Psoas muscle (tissue), 8 donors: ENCODE data around the gene ROBO1. TPM values are rescaled to one million over a fixed set of nuclear protein-coding genes. Genes with fewer than 3 reads are reported as not detected.

ENCODE experiments used
- ATAC-seq, 4 donors: fragments of 200-7000 bp; cut with Tn5 transposase; one replicate each; pipeline ENCODE4 v1.9.1; 2020; ENCODE audit warnings: moderate library complexity in 3 of 4, mild to moderate bottlenecking in 2 of 4
- DNase-seq, 2 donors: peaks; one replicate each; pipeline ENCODE4 v3.0.0-alpha.2; 2020
- H3K27ac ChIP-seq: fragments of 200-600 bp; one replicate; pipeline ENCODE4 v1.8.0; 2022
- H3K27me3 ChIP-seq, 3 donors: fragments of 200-600 bp in 1 of 3; one replicate each; pipeline versions ENCODE4 v1.6.1 to v1.8.0; 2013 to 2022; ENCODE audit warnings: low read length in 2 of 3, mild to moderate bottlenecking in 2 of 3, moderate library complexity in 1 of 3; ENCODE audit not compliant: insufficient read depth in 3 of 3
- H3K36me3 ChIP-seq, 2 donors: fragments of 200-600 bp in 1 of 2; one replicate each; pipeline versions ENCODE4 v1.6.1 to v1.8.0; 2013 to 2022; ENCODE audit warnings: low read depth in 1 of 2, mild to moderate bottlenecking in 1 of 2, moderate library complexity in 1 of 2; ENCODE audit not compliant: insufficient read depth in 1 of 2
- H3K4me1 ChIP-seq: fragments of 200-600 bp; one replicate; pipeline ENCODE4 v1.8.0; 2022
- H3K4me3 ChIP-seq: fragments of 200-600 bp; one replicate; pipeline ENCODE4 v1.8.0; 2022; ENCODE audit warnings: mild to moderate bottlenecking
- H3K9me3 ChIP-seq: fragments of 200-600 bp; one replicate; pipeline ENCODE4 v1.8.0; 2022
- WGBS, 3 donors: extraction: QIAGEN DNeasy Blood & Tissue Kit; methylation state at CpG; one replicate each; pipeline versions ENCODE4 v1.1.6 to v1.1.7; 2013; 5-methylcytosine and 5-hydroxymethylcytosine counted together
- intact Hi-C, 2 donors: fragments of 100-400 bp; cut with DNase I; formaldehyde crosslinking; loops; one replicate each; pipeline versions ENCODE4 v1.11.0 to v1.14.2; 2022
- polyA plus RNA-seq, 3 donors: library from polyadenylated mRNA; stranded (reverse); fragments of 200-250 nt; gene quantifications; one replicate each; pipeline ENCODE4 v1.2.3, GENCODE V29; 2013
- total RNA-seq, 4 donors: library from RNA; stranded (reverse); fragmentation: NEBNext Ultra II Directional in 2 of 4; extraction: Animal tissue kit (Norgen Biotek cat#: 25700) in 2 of 4; gene quantifications; one replicate each; pipeline versions ENCODE4 v1.2.1 to v1.2.4, GENCODE V29; 2021 to 2023
- TF ChIP-seq, protein P1 (sequence below): fragments of 200-600 bp; IDR thresholded peaks from one replicate; pipeline ENCODE4 v1.8.0; 2022; ENCODE audit warnings: antibody characterized with exemption
- donor health status: healthy with polysubstance abuse.
- donor health status: DM: no; HTN: no; CAD: no; lungs with moderate emphysema.
- donor health status: Bipolar disorder and iron deficiency.
- donor health status: healthy.
- donor health status: DM: yes; HTN: yes; CAD: no.
- donor health status: DM: no; HTN: no; CAD: no.
- donor health status: DM: no; HTN: no; CAD: no.
- donor health status: DM: yes; HTN: yes; CAD: no.

ROBO1 gene
- total and polyA plus RNA-seq, 7 donors: 0.52 to 14.0 (median 4.9) TPM

DNA sequence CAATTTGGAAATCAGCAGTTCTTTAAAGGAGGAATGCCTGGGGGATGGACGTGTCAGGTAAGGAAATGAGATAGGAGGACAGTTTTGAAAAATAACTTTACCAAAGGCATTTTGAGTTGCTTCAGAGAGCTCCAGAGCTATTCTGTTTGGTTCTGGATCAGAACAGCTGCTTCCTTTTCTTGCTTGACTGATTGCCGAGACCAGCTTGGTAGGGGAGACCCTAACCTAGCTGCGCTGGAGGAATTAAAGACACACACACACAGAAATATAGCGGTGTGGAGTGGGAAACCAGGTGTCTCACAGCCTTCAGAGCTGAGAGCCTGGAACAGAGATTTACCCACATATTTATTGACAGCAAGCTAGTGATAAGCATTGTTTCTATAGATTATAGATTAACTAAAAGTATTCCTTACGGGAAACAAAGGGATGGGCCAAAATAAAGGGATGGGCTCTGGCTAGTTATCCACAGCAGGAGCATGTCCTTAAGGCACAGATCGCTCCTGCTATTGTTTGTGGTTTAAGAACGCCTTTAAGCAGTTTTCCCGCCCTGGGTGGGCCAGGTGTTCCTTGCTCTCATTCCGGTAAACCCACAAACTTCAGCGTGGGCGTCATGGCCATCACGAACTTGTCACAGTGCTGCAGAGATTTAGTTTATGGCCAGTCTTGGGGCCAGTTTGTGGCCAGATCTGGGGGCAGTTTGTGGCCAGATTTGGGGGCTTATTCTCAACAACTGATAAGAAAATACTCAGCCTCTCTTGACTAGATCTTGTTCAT is 556.0 kb downstream of the ROBO1 start:
- Histone ChIP-seq H3K36me3 (no peaks in the 10 kb centered on the region), H3K4me3 (no peak overlapping the region), H3K9me3 (no peaks in the 10 kb centered on the region), H3K27me3 (no peaks in the 10 kb centered on the region), H3K4me1 (no peaks in the 10 kb centered on the region), H3K27ac (no peak overlapping the region)
- intact Hi-C loops: no loop called here
- ATAC-seq: no peak
- WGBS, 3 donors: 42 to 50% (median 44%) methylated on average over 12 of the region's 12 CpGs
- TF ChIP-seq, protein P1, sequence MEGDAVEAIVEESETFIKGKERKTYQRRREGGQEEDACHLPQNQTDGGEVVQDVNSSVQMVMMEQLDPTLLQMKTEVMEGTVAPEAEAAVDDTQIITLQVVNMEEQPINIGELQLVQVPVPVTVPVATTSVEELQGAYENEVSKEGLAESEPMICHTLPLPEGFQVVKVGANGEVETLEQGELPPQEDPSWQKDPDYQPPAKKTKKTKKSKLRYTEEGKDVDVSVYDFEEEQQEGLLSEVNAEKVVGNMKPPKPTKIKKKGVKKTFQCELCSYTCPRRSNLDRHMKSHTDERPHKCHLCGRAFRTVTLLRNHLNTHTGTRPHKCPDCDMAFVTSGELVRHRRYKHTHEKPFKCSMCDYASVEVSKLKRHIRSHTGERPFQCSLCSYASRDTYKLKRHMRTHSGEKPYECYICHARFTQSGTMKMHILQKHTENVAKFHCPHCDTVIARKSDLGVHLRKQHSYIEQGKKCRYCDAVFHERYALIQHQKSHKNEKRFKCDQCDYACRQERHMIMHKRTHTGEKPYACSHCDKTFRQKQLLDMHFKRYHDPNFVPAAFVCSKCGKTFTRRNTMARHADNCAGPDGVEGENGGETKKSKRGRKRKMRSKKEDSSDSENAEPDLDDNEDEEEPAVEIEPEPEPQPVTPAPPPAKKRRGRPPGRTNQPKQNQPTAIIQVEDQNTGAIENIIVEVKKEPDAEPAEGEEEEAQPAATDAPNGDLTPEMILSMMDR: no peak
- DNase-seq: no peak

DNA sequence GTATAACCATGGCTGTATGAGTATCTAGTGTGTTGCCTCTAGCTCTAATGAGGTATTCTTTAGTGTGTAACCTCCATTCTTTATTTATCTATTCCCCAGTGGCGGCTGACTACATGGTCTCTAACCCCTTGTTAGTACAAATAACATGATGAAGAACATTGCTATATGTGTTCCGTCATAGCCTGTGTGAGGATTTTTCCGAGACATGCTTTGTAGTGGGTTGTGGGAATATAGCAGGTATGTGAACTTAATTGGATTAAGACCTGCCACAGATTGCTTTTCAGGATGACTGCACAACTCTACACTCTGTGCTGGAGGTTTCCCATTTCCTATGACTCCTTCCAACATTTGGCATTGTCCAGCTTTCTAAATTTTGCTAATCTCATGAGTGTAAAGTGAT is 563.4 kb downstream of the ROBO1 start:
- H3K27ac ChIP-seq: no peak overlapping the region
- intact Hi-C loops: no loop called here
- no peaks in the 10 kb centered on the region for H3K9me3 ChIP-seq
- no peaks in the 10 kb centered on the region for H3K4me1 ChIP-seq
- DNase-seq (no peak), ATAC-seq (no peak)
- TF ChIP-seq, protein P1: no peak
- WGBS, 3 donors: 77 to 84% (median 79%) methylated on average over 3 of the region's 3 CpGs
- no peaks in the 10 kb centered on the region for H3K27me3 ChIP-seq
- no peaks in the 10 kb centered on the region for H3K36me3 ChIP-seq
- H3K4me3 ChIP-seq: no peak overlapping the region

DNA sequence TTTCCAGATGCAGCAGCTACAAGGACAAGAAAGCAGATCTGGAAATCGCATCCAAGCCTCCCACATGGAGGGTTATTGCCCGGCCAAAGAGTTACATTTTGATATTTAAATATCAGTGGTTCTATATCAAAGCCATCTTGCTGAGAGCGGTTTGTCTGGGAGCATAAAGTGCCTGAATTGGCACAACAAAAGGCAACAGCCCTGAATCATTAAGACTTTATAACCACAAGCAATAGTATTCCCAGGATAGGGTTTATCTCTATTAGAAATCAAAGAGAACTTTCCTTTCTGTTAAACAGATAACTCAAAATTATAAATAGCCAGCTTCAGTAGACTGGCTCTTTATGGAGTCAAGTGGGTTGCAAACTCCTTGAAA is 564.7 kb downstream of the ROBO1 start:
- no peaks in the 10 kb centered on the region for H3K4me1 ChIP-seq
- intact Hi-C loops: no loop called here
- 24 to 34% (median 28%) methylated on average over 3 of the region's 3 CpGs for WGBS, 3 donors
- no peak overlapping the region for H3K27ac ChIP-seq
- no peak for DNase-seq
- no peaks in the 10 kb centered on the region for H3K27me3 ChIP-seq
- H3K36me3 ChIP-seq: no peaks in the 10 kb centered on the region
- H3K4me3 ChIP-seq: no peak overlapping the region
- ATAC-seq: no peak
- TF ChIP-seq, protein P1: no peak
- H3K9me3 ChIP-seq: no peaks in the 10 kb centered on the region

DNA sequence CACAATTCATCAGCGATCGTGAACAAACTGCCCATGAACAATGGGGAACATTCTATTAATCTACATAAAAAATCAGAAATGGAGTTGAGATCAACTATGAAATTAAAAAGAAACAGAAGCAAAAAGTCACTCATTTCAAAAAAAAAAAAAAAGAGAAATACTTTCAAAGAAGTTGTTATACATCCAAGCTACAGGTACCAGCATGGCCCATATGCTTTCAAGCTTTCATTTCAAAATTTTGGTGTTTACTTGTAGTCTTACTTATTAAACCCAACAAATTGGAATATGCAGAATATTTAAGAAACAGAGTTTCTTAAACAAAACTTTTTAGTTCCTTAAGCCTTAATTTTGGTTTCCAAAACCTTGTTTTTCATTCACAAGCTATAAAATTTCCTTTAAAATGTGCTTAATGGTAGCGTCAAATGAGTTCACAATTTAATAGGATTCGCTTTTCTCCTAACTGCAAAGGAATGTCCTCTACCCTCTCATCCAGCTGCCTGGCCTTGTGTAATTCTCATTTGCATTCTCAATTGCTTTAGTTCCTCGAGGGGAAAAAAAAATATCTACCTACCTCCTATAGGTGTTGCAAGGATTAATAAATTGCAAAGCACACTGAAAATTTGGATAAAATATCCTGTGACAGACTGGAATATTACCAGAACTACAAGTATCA is 565.2 kb downstream of the ROBO1 start:
- 37 to 54% (median 43%) methylated on average over 5 of the region's 5 CpGs for WGBS, 3 donors
- H3K4me1 ChIP-seq: no peaks in the 10 kb centered on the region
- TF ChIP-seq, protein P1: no peak
- DNase-seq (no peak), ATAC-seq (no peak)
- no peaks in the 10 kb centered on the region for H3K9me3 ChIP-seq
- H3K27ac ChIP-seq: no peak overlapping the region
- no peak overlapping the region for H3K4me3 ChIP-seq
- H3K36me3 ChIP-seq: no peaks in the 10 kb centered on the region
- intact Hi-C loops: no loop called here
- no peaks in the 10 kb centered on the region for H3K27me3 ChIP-seq
